ENCODE results near the gene BMS1.
A peak's percentile ranks its signal among the peaks of the same experiment; 100 is the strongest.
"Not testable (repeated sequence)": the region's sequence is repeated elsewhere in the genome, so short reads cannot be mapped to it uniquely, and the experiment has no call there.

Gene BMS1

DNA sequence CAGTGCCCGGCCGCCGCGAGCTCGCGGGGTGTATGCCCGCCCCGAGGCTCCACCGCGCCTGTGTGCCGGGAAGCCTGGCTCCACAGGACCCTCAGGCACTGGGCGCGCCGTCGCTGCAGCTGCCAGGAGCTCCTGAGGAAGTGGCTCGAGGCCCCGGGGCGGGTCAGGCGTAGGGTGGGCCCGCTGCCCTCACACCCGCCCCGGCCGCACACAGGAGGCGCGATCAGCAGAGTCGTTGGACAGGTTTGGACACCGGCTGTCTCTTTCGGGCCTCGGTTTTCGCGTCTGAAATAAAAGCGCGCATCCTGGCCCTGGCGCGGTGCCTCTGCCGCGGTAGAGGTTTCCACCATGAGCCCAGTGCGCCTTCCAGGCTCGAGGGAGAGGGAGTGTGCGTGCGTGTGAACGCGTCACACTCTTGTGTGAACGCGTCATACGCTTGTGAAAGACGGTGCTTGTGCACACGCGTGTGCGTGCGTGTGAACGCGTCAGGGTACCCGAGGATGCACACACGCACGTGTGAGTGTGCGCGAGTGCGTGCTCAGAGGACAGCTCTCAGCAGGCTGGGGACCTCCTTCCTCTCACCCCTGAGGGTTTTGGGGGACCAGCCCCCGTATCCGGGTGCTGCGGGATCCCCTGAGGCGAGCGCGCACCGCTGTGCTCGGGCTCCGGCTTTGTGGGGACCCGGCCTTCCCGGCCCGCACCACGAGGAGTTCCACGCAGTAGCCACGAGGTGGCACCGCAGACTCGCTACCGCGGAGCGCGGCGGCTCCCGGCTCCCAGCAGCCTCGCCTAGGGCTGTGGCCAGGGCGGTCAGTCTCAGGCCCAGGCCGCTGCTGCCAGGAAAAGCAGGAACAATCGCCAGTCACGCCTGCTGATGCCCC, 83.8 kb downstream of the BMS1 start:
- DNase-seq (ENCODE audit: low read depth): peak; percentile 11

DNA sequence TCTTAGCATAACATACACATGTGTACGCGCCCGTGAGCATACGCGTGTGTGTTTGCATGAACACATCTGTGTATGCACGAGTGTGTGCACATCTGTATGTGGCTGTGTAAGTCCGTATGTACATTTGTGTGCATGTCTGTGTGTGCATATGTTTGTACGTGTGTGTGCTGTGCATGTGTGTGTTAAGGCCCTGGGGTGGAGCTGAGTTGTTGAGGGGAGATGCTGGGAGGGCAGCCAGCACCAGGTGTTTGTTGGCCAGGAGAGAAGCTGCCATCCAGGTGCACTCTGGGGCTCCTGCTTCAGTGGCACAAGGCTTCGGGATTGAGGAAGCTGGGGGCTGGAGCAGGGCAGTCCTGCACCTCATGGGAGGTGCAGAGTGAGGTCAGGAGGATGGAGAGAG, 85.0 kb downstream of the BMS1 start:
- DNase-seq (ENCODE audit: low read depth): no peak

GRCh38 chr10:42868530-42868929, 85.9 kb downstream of the BMS1 start:
- DNase-seq (ENCODE audit: low read depth): no peak

- DNase-seq (ENCODE audit: low read depth): no peak
These were observed 87.4 kb downstream of the BMS1 start for GRCh38 chr10:42869977-42870350.

DNA sequence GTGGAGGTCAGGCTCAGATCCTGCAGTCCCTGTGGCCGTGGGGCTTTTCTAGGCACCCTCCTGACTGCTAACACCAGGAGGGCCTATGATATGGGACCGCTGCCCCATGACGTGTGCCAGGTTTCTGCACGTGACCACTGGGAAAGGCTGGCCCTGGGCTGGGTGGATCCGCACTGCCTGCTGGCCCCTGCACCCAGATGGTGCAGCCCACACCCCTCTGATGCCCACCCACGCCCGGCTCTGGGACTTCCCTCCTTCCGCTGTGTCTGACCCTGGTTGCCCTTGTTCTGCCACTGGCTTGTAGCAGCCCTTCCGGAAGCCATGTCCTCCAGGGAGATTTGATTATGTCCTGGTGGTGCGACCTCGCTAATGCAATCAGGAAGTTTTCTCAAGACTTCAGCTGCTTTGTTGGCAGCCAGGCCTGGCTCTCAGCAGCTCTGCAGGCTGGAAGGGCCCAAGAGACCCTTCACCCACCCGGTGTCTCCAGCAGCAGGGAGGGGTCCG, 88.6 kb downstream of the BMS1 start:
- not testable (repeated sequence) for DNase-seq (ENCODE audit: low read depth)

DNA sequence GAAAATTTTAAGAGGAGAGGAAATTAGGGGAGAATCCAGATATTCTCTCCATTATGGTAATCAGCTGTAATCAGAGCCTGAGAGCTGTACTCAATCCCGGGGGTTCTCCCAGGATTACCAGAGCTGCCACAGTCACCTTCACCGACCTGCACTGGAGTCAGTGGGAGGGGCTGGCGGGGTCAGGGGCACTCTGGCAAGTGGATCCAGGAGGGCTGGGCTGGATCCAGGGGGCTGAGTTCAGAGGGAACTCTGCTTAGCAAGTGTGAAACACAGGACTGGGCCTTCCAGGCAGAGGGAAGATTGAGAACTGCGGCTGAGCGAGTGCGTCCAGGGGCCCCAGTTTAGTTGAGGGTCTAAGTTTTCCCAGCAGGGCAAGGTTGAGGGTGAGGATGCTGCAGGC, 89.2 kb downstream of the BMS1 start:
- no peak for DNase-seq (ENCODE audit: low read depth)

GRCh38 chr10:42872865-42873435, 90.4 kb downstream of the BMS1 start:
- DNase-seq (ENCODE audit: low read depth): no peak

DNA sequence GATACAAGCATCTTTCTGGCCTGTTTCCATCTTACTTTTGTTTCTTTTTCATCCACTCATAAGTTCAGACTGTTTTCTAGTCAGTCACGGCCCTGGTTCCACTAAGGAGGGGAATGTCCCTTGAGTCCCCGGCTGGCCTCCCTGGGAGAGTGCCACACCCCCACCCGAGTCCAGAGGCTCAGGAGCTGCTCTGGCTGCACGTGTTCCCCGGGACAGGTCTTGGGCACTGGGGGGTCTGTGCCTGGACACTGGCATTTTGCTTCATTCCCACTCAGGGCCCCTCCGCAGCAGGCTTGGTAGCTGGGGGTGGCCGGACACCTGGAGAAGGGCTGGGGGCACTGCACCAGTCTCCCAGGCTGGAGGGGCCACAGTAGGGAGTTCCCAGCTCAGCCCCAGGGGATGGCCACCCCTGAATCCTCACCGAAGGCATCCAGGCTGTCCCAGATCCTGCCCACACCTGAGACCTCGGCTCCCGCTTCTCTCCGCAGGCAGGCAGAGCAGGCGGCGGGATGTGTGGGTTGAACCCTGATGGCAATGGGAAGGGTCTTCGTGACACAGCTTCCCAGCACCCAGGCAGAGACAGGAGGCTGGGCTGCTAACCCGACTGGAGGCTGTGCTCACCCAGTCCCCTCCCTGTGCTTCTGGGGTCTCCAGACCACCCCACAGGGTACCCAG, 92.3 kb downstream of the BMS1 start:
- no peak for DNase-seq (ENCODE audit: low read depth)

DNA sequence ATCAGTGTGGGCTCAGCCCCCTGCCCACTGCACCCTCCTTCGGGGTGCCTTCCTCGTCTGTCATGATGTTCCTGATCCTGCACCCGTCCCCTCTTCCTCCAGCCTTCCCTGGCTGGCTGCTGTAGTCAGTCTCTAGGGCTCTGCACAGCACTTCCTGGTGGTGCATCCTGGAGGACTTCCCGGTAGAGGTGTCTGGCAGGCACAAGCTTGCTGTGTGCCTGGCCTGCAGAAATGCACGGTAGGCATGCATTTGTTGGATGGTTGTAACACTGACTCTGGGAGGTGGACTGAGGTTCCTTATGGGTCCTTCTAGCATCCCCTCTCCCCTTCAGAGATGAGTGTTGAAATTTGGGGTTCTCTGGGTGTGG, 92.8 kb downstream of the BMS1 start:
- DNase-seq (ENCODE audit: low read depth): no peak

DNA sequence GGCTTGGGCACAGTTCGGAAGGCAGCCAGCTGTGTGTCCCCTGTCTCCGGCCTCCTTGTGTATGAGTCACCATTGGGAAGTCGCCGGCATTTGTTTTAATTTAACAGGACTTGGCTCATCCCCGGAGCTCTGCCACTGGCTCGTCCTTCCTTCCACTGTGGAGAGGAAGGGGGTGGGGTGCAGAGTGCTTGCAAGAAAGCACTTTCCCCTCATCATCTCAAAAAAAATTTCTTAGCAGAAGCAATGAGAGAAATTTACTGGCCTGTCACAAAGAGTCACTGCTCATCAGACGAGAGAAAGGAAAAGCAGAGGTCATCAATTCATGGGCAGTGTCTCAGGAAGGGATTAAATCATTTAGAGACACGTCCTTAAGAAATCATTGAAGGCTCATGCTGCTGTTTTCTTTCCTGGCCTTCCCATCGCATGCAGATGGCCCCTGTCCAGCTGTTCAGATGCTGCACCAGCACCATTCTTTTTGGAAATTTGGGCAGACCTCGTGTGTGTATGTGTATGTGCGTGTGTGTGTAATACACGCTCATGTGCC, 93.3 kb downstream of the BMS1 start:
- DNase-seq (ENCODE audit: low read depth): no peak

GRCh38 chr10:42876476-42876875, 93.9 kb downstream of the BMS1 start:
- no peak for DNase-seq (ENCODE audit: low read depth)

GRCh38 chr10:42876945-42877344, 94.3 kb downstream of the BMS1 start:
- no peak for DNase-seq (ENCODE audit: low read depth)

DNA sequence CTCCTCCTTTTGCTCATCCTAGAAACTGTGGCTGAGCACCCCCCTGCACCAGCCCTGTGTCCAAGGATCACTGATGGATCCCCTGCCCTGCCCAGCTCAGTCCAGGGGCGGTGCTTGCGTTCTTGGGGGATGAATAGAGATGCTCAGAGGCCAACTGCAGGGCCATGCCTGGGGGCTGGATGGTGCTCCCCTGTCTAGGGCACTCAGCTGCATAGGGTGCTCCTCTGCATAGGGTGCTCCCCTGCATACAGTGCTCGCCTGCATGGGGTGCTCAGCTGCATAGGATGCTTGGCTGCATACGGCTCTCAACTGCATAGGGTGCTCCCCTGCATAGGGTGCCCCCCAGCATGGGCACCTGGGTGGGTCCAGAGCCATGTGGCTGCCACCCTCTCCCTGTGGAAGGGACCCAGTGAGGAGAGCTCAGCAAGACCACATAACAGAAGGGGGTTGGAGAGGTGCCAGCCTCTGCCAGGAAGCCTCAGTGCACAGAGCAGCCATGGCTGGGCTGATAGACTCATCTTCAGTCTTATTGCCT, 95.0 kb downstream of the BMS1 start:
- no peak for DNase-seq (ENCODE audit: low read depth)

DNA sequence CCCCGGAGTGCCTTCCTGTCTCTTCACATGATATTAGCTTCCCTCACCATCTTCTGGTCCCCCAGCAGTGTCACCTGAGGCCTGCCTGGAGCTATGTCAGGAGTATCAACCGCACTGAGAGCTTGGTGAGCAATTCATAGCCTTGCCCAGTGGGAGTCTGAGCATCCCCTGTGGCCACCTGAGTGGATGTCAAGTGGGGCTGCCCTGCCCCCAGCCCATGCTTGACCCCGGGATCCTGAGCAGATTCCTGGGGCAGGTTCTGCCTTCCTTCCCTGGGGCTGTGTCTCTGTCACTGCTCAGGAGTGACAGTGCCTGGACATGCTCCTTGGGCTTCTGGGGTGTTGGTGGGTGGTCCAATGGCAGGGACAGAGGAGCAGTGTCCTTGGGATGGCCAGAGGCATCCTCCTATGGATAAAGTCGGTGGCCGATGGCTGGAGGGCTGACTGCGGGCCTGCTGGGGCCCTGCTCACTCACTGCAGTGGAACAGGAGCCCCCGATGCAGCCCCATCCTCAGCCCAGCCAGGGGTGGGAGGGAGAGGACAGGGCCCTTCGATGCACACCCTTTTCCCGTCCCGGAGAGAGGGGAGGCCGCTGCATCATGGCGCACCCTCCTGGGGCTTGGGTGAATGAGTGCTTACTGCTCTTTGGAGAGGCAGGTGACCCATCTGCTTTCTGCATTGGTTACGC, 95.7 kb downstream of the BMS1 start:
- no peak for DNase-seq (ENCODE audit: low read depth)

GRCh38 chr10:42878821-42879195, 96.2 kb downstream of the BMS1 start:
- no peak for DNase-seq (ENCODE audit: low read depth)

DNA sequence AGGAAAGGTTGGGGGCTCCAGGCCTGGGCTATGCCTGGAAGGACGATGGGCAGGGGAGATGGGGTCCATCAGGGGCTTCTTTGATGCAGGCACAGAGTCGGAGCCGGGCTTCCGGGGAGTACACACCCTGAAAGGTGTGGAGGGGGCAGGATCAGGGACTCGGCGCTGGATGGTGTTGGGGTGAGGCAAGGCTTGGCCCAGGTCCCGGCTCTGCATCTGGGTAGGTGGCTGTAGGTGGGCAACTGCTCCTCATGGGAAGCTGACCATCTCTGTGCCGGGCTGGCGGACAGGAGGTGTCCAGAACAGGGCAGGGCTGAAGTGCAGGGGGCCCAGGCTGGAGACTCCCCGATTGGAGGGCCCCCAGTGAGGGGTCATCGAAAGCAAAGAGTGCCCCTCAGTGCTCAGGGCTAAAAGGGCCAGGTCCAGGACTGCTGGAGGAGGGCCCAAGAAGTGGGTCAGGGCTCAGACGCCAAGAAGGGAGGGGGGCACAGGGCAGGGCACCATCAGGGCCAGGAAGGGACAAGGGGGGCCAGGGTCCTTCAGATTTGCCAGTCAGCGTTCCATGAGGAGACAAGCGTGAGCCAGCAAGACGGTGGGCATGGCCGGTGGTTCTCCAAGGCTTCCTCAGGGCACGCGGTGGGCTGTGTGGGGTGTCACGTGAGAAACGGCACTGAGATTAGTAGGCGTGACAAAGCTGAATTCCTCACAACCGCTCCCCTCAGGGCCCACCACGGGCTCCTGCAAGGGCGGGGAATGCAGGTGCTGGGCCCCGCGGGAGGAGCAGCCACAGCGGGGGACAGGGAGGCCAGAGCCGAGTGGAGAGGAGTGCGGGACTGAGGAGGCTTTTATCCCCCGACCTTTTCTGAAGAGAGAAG, 97.0 kb downstream of the BMS1 start:
- DNase-seq (ENCODE audit: low read depth): no peak

GRCh38 chr10:42880255-42880620, 97.6 kb downstream of the BMS1 start:
- no peak for DNase-seq (ENCODE audit: low read depth)

DNA sequence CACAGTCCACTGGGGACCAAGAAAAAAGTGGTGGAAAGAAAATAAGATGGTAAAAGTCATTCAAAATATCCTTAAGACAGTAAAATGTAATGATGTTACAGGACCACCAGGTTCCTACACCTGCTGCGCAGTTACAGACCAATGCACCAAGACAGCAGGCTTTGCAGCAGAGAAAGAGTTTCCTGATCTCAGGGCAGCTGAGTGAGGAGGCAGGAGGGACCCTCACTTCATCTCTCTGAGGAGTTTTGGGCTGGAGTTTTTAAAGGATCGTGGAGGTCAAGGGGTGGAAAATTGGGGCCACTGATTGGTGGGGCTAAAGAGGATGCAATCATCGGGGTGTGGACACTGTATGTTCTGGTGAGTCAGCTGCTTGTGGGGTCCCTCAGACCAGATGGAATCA, 100.0 kb downstream of the BMS1 start:
- DNase-seq (ENCODE audit: low read depth): no peak

Measured in CMK (cell line).